GM18499 (cell line): Measurements from ENCODE around the gene CDH22.

Source experiments
- ATAC-seq: cut with Tn5 transposase; IDR thresholded peaks from one replicate; pipeline ENCODE4 v1.9.1; 2021; ENCODE audit warnings: moderate number of reproducible peaks; ENCODE audit not compliant: insufficient read depth, unreplicated experiment

Gene CDH22

DNA sequence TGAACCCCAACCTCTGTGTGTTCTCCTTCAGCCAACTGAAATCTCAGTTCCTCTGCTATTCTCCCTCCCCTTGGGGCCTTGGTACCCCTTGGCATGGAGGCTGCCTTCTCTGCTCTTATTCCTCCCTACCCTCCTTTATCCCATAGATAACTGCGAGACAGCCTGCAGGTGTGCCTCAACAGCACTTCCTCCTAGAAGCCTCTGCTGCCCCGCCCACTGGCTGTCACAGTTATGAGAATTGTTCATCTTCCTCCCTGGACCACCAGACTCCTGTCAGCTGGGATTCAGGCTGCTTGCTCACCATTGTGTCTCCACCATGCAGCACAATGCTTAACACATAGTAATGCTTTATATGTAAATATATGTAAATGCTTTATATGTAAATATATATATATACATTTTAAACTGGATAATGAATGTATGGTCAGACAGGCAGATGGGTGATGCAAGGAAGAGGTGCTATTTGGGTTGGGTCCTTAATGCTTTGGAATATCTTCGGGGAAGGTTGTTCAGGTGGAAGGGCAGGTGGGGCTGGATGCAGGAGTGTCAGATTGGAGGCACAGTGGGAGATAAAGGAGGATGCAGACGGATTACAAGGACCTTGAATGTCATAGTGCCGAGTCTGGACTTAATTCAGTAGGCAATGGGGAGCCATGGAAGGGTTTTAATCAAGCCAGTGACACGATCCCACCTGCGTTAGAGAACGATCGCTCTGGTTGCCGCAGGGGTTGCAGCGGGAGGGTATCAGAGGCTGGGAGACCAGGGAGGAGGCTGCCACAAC lies 4.9 kb downstream of the CDH22 start:
- no peak for ATAC-seq

DNA sequence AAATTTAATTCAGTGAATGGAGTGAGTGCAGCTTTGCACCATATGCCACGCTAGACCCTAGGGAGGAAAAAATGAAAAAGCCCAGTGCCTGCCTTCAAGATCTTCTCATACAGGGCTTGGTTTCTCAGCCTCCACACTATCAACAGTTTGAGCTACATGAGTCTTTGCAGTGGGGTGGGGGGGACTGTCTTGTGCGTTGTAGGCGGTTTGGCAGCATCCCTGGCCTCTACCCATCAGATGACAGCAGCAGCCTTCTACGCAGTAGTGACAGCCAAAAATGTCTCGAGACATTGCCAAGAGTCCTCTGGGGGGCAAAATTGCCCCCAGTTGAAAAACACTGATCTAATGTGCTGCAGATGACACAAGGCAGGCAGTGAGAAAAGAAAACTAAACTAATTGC lies 6.2 kb downstream of the CDH22 start:
- ATAC-seq = no peak

DNA sequence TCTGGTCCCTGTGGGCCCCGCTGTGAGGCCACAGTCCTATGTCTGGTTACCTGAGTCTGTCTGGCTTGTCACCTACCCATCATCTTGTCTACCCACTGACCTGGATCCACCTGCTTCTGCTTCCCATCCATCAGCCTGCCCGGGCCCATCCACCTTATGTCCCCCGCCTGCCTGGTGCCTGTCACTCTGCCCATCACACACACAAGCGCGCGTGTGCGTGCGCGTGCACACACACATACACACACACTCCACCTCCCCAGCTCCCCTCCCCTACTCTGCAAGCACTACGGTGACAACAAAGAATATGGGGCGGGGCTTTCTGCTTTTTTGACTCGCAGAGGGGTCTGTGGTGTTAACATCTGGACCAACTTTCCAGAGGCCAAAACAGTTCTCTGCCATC lies 8.0 kb downstream of the CDH22 start:
- no peak for ATAC-seq

DNA sequence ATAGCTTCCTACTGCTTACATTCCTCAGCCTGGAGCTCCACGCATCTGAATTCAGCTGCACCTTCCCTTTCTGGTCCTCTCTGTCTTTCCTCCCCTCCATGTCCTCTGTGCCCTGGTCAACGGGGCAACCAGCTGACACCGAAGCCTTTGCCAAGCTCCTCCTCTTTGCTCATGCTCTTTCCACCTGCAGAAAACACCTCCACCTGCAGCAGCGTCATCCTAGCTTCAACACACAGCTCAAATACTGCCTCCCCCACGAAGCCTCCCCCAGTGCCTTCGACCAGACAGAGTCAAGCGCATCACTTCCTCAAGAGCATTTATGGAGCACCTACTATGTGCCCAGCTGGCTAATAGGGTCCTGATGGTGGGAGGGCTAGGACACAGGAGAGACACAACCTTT lies 9.2 kb downstream of the CDH22 start:
- no peak for ATAC-seq

DNA sequence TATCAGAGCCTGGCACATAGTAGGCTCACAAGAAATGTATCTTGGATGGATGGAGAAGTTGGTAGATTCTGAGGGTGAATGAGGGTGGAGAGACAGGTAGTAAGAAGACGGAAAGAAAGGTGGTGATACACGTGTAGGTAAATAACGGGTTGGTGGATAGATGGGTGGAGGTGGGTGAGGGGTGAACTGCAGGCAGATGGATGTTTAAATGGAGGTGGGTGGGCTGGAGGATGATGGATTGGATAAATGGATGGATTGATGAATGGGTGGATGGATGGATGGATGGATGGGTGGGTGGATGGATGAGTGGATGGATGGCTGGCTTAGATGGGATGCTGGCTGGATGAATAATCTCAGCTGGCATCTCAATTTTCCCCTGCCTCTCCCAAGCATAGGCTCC lies 9.9 kb downstream of the CDH22 start:
- ATAC-seq = no peak

DNA sequence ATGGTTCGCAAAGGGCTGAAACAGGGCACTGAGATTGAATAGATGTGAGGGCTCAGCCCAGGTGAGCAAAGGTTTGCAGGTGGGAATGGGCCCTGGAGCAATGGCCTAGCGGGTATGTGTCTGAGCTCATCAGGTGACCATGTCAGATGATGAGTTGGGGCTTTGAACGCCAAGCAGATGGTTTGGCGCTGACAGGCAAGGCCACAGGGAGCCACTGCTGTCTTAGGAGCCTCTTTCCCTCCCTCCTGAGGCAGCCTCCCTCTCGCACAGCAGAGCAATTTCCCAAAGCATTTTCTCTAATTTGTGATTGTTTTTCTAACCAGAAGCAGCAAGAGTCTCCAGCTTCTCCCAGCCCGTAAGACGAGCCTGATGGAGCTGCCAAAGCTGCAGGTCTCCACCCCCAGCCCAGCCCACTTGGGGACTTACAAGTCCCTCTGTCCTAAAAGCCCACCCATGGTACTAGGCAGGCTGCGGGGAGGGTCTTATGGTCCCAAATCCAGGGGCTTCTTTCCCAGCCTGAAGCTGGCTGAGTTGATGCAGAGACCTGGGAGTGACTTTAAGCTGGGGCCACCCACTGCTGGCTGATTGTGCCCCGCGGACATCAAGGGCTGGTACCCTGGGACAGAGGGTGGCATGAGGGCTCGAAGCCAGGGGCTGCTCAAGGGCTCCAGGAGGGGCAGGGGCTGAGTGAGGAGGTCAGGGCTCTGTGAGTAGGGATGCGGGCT lies 11.6 kb downstream of the CDH22 start:
- no peak for ATAC-seq

DNA sequence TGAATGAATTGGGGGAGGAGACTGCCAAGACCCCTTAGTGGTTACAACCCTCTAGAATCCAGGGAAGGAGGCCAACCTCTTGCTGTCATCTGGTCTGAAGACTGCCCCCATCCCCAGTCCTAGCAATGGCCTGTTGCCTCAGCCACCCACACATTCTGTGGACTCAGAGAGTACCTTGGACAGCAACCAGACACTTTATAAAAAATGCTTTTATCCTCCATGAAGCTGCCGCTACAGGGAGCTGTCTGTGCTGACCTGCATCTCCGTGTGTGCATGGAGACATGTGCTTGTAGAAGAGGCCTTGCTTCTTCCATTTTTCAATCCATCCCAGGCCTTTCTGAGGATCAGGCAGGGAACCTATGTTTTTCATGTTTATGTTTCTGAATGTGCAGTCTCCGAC lies 15.2 kb downstream of the CDH22 start:
- no peak for ATAC-seq

DNA sequence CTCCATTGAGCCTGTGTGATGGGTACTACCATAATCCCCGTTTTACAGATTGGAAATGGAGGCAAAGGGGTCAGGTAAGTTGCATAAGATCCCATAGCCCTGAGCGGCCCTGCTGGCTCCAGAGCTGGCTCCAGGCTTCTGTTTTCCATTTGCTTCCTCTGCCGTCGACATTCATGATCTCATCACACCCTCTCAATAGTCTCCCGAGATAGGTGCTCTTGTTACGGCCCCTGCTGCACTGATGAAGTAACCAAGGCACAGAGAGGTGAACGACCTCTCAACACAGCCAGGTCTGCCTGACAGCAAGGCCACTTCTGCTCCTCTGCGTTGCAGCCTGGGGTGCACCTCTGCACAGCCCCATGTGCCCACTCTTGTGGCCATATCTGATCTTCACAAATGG lies 16.9 kb downstream of the CDH22 start:
- no peak for ATAC-seq

DNA sequence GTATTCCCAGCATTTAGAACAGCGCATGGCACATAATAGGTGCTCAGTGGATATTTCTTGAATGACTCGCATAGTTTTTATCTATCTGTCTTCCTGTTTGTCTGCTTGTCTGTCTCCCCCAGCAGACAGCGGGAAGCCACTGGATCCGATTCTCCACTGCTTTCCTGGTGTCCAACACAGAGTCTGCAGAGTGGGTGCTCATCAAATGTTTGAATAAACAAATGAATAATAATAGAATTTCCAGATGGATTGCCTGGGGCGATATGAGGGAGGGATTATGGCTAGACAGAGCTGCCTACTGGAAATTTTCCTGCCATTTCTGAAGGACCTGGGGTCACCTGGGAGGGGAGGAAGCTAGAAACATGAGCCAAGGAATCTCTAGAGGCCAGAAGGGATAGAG lies 18.9 kb downstream of the CDH22 start:
- no peak for ATAC-seq

DNA sequence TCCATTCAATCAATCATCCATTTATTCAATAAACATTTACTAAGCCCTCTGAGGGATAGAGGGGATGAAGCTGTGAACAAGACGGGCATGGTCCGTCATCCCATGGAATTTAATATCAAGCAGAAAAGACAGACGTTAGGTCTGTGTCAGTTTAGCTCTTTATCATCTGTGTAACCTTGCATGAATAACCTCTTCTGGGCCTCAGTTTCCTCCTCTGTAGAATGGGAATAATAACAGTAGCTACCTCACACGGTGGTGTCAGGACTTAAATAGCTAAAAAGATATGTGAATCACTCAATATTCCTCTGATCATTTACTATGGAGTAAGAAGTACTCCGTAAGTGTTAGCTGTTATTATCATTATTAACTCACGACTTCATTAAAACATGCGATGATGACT lies 21.3 kb downstream of the CDH22 start:
- ATAC-seq = no peak

DNA sequence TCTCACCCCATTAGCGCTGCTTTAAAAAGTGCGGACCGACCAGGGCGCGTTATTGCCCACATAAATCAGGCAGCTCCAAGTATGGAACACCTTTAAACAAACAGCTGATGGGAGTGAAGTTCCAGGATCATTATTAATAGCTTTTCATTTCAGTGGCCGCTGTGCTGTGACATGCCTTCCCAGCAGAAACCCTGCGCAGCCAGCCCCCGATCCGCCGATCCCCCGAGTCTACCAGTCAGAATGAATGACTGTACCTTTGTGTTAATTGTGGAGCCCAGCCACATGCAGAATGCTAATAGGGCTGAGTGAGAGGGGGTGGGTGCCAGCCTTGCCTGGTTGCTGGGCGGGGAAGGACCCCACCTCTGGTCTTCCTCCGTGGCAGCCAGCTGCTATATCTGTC lies 21.9 kb downstream of the CDH22 start:
- ATAC-seq = no peak

DNA sequence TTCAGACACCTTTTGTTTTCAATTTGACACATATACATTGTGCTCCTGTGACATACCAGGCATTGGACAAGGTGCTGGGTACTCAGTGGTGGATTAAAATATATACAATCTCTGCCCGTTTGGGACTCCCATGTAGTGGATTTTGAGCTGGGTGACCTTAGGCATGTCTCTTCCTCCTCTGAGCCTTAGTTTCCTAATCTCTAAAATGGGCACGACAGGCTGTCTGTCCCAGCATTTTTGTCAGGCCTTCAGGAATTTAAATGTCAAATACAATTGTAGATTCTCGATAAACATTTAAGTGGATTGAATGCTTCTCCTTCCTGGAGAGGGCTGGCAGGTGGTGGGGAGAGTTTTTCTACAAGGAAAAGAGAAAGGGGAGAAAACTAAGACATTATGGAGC lies 22.6 kb downstream of the CDH22 start:
- no peak for ATAC-seq

DNA sequence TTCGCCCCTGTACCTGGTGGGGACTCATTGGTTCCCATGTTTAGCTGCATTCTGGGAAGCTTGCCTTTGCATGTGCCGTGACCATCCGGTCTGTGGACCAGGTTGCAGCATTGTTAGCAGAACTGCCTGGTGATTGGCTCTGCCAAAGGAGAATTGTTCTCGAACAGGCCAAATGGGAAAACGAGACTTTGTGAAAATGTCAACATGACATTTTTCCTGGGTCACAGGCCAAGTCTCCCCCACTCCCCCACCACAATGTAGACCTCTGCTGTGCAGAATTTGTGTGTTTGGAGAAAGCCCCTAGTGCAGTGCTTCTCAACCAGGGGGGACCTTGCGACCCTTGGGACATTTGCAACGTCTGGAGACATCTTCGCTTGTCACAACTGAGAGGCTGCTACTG lies 23.2 kb downstream of the CDH22 start:
- no peak for ATAC-seq

DNA sequence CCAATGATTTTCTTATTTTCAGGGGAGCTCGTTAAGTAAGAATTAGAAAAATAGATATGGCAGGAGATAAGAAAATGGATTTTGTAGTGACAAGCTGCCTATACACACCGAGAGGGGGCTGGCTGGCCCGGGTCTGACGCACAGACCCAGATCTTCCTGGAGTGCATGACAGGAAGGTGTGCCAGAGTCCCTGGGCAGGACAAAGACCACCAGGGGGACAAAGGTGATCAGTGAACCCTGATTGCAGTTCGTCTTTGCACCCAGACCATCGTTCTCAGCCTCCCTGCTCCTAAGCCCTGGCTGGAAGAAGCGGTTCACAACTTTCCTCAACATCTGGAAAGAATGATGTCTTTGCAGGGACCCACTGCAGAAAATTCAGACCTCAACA lies 24.3 kb downstream of the CDH22 start:
- ATAC-seq = no peak

DNA sequence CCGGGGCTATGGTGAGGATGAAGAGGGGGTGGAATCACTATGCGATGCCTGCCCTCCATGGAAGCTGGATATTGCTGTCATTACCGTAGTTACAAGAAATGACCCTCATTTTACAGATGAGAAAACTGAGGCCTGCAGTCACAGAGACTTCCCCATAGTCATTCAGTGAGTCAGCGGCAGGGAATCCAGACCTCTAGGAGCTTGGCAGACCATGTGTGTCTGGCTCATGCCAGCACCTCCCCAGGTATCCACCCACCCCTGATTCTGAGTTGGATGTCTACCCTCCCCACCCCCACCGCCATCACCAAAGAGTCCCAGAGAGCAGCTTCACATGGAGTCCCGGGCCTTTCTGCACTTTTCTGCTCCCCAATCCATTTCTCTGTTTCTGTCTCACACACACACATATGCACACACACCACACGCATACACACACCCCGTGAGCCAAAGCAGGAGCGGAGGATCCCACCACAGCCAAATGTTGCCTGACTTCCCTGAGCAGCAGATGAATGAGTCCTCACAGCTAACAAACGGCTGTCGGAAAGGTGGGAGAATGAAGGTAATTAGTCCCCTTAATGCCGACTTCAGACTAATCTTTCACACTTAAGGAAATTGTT lies 24.8 kb downstream of the CDH22 start:
- ATAC-seq = no peak

DNA sequence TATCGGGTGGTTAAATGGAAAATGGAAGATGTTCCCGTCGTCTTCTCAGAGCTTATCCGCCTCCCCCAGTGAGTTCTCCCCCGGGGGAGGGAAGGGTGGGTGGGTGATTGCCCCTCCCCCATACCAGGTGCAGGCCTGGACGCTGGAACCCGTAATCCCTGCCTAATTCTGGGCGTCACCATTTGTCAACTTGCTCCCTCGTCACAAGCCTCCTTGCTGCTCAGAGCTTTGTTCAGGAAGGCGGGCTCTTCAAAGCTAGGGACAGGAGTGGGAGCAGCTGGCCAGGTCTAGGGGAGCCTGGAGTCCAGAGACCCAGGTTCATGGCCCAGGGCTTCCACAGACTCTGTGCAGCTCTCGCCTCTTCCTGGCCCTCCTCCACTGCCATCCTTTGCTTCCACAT lies 25.6 kb downstream of the CDH22 start:
- no peak for ATAC-seq

DNA sequence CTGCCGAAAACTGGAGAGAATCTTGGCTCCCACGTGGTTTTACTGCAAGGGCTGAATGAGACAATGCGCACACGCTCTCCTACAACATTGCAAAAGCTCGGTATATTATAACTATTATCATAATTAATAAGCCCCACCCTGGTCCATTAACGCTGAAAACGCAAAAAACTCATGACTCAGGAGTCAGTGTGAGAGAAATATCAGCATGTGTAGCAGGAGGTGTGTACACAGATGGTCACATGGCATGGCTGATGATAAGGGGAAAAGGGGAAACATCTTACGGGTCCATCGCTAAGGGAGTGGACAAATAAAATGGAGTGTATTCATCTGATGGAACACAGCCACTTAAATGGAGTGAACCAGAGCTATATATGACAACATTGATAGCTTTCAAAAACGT lies 29.2 kb downstream of the CDH22 start:
- ATAC-seq = no peak

DNA sequence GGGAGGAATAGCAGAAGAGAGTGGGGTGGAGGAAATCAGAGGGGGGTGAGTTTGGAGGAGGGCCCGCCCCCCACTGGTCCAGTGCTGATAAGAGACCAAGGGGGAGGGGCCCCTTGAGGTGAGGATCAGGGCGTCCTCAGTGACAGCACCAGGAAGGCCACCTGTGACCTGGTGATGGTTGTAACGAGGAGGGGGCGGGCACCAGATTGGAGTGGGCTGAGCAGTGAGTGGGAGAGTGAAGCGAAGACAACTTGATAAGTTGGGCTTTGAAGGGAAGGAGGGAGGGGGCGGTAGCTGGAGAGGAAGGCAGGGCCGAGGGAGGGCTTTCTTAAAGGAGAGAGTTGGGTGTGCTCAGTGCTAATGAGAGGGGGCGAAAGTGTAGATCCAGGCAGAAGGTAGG lies 30.7 kb downstream of the CDH22 start:
- no peak for ATAC-seq

DNA sequence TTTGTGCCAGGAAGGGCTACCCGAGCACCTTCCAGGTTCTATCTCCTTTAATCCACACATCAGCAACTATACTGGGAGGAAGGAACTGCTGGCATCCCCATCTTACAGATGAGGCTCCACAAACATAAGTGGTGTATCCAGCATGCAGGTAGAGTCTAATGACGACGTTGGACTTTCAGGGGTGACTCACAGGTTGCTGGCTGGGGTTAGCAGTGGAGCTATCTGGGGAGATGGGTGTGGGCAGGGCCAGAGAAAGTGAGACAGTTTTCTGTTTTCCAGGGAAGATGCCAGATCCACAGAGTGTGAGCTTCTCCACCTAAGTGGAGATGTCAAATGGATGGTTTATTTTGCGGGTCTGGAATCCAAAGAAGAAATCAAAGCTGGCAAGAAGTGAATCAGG lies 31.8 kb downstream of the CDH22 start:
- no peak for ATAC-seq

DNA sequence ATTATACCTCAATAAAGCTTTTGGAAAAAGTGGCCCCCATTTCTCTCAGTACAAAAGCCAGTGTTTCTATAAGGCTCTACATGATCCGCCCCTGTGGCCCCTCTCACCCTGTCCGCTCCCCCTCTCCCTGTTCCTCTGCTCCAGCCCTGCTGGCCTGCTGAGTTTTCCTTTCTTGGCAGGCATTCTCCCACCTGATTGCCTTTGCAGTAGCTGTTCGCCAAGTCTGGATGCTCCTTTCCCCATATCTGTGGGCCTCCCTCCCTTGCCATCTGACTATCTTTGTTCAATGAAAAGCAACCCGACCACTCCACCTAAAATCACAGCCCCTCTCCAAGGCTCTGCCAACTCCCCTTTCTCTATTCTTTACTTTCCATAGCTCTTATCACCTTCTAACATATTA lies 33.2 kb downstream of the CDH22 start:
- ATAC-seq = no peak

DNA sequence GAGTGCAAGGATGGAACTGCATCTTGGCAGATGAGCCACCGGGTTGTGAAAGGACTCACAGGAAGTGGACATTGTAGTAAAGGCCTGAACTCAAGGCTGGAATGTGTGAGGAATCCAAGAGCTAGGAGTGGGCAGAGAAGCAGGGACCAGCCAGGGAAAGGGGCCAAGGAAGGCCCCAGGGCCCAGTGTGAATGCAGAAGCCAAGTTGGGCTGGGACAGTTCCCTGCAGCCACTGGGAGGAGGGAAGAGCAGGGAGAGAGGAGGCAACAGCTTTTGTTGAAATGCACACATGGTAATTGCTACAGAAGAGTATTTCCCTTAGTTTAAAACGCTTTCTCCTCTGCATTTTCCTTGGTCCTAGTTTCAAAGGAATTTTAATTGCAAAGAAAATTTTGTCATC lies 34.6 kb downstream of the CDH22 start:
- ATAC-seq = no peak
